SIG-M5 (cell line): ENCODE results near the gene PGD.

Source experiments
- DNase-seq: peaks from one replicate; lab custom pipeline; 2025; lab: John Stamatoyannopoulos, UW

The PGD gene

GRCh38 chr1:10398734-10399443 is at the start of gene PGD:
Gene PGD, plus strand, starts transcription at chr1:10399064. Its CDS starts 54 bp downstream, at chr1:10399118.
- peak; percentile 84 for DNase-seq

- DNase-seq = no peak
These were observed 45.6 kb upstream of the PGD start for GRCh38 chr1:10353282-10353681.

- no peak for DNase-seq
These were observed 45.2 kb upstream of the PGD start for GRCh38 chr1:10353693-10354092.

GRCh38 chr1:10360045-10360444 is 38.8 kb upstream of the PGD start:
- DNase-seq = no peak

- no peak for DNase-seq
These were observed 37.3 kb upstream of the PGD start for GRCh38 chr1:10361515-10361914.

GRCh38 chr1:10368194-10368593 is 30.7 kb upstream of the PGD start:
- DNase-seq = no peak

GRCh38 chr1:10374442-10374860 is 24.4 kb upstream of the PGD start:
- no peak for DNase-seq

GRCh38 chr1:10377365-10378029 is 21.4 kb upstream of the PGD start:
- peak; percentile 8 for DNase-seq

GRCh38 chr1:10378081-10378841 is 20.6 kb upstream of the PGD start:
- peak; percentile 63 for DNase-seq

- DNase-seq = no peak
These were observed 19.7 kb upstream of the PGD start for GRCh38 chr1:10379101-10379620.

- no peak for DNase-seq
These were observed 19.2 kb upstream of the PGD start for GRCh38 chr1:10379676-10380075.

- DNase-seq = no peak
These were observed 18.1 kb upstream of the PGD start for GRCh38 chr1:10380594-10381275.

- no peak for DNase-seq
These were observed 15.2 kb upstream of the PGD start for GRCh38 chr1:10383630-10384029.

- DNase-seq = no peak
These were observed 14.6 kb upstream of the PGD start for GRCh38 chr1:10384219-10384618.

GRCh38 chr1:10386761-10387676 is 11.8 kb upstream of the PGD start:
- DNase-seq = no peak

- peak; percentile 85 for DNase-seq
These were observed 11.0 kb upstream of the PGD start for GRCh38 chr1:10387677-10388386.

GRCh38 chr1:10388387-10388715 is 10.5 kb upstream of the PGD start:
- DNase-seq = no peak

GRCh38 chr1:10389271-10389973 is 9.4 kb upstream of the PGD start:
- no peak for DNase-seq

GRCh38 chr1:10396870-10397269 is 2.0 kb upstream of the PGD start:
- no peak for DNase-seq

- DNase-seq = no peak
These were observed 558 bp upstream of the PGD start for GRCh38 chr1:10398278-10398733.
